ENCODE results near the gene FBXW11. TPM values are rescaled to one million over a fixed set of nuclear protein-coding genes. Genes with fewer than 3 reads are reported as not detected.
A peak's percentile ranks its signal among the peaks of the same experiment; 100 is the strongest.

Gene FBXW11
- total and polyA plus RNA-seq, 2 of the 13 experiments (the other 11 are each of a cell fraction or from before 2014, with no cell fraction given) = 31.7 to 53.6 TPM

DNA sequence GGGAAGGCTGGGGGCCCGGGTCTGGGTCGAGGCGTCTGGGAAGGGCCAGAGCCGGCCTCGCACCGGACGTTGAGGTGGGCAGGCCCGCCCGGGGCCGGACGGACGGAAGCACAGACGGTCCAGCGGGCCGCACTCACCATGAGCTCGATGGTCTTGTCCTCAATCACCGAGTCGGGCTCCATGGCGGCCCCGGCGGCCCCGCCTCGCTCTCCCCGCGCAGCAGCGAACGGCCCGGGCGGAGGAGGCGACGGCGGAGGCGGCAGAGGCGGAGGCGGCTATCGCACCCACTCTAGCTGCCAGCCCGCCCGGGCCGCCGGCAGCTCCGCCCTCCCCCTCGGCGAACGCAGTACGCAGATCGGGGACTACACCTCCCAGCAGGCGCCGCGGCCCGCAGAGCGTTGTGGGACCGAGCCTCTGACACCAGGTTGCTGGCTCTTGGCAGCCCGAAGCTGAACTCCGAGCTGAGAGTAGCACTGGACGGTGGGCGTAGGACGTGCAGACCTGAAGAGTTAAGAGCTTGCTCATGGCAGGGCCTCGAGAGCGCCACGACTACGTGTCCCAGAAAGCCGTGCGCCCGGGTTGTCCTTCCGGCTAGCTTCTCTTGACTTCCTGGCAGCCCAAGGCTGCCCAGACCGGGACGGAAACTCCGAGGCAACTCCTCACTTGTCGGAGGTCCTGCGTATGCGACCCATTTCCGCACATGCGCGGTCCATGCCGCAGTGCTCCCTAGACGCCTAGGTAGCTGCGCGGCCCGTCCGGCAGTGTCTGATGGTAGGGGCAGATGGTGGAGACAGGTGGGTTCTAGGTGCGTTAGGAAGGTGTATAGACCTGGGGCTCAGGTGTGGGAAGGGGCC is at the start of gene FBXW11 (continued):
- TF ChIP-seq CHD4 (IDR thresholded peaks at IDR 0.05; ENCODE audit: borderline replicate concordance, low read length) (no peak), FOXA3 (CRISPR knock-in tag; IDR thresholded peaks at IDR 0.05) (peak; percentile 37; the same call in 1 of the 2 replicates), IRF2 (CRISPR knock-in tag; IDR thresholded peaks at IDR 0.05) (peak; percentile 93), ATM (IDR thresholded peaks at IDR 0.05; ENCODE audit: borderline replicate concordance) (no peak), GLI4 (CRISPR knock-in tag; IDR thresholded peaks at IDR 0.05; ENCODE audit: borderline replicate concordance) (no peak), NAIF1 (CRISPR knock-in tag; IDR thresholded peaks at IDR 0.05; ENCODE audit: borderline replicate concordance) (peak; percentile 99), SMAD3 (CRISPR knock-in tag; IDR thresholded peaks at IDR 0.05) (peak; percentile 80; the same call in 1 of the 2 replicates), HOXD1 (CRISPR knock-in tag; IDR thresholded peaks at IDR 0.05) (no peak), MTF2 (CRISPR knock-in tag; IDR thresholded peaks at IDR 0.05; ENCODE audit: borderline replicate concordance) (no peak), GABPA (IDR thresholded peaks at IDR 0.05; ENCODE audit: low read depth, low read length) (peak; percentile 91), GABPA (CRISPR knock-in tag; IDR thresholded peaks at IDR 0.05; ENCODE audit: low read depth) (peak; percentile 96), TEAD2 (CRISPR knock-in tag; IDR thresholded peaks at IDR 0.05) (no peak), ZNF260 (CRISPR knock-in tag; IDR thresholded peaks at IDR 0.05; ENCODE audit: borderline replicate concordance, low read depth) (no peak), TBP (CRISPR knock-in tag; IDR thresholded peaks at IDR 0.05) (no peak), MAFK (conservative IDR thresholded peaks at IDR 0.05 in 1 of 2, IDR thresholded peaks at IDR 0.05 in 1 of 2; ENCODE audit: low read length in 2 of 2) (no peak), ZNF737 (CRISPR knock-in tag; IDR thresholded peaks at IDR 0.05; ENCODE audit: borderline replicate concordance) (no peak), SCMH1 (CRISPR knock-in tag; IDR thresholded peaks at IDR 0.05; ENCODE audit: borderline replicate concordance) (no peak), SSRP1 (CRISPR knock-in tag; IDR thresholded peaks at IDR 0.05) (no peak), MIER2 (CRISPR knock-in tag; IDR thresholded peaks at IDR 0.05) (no peak), ZNF564 (CRISPR knock-in tag; IDR thresholded peaks at IDR 0.05) (no peak)
- TF ChIP-seq, protein P1, sequence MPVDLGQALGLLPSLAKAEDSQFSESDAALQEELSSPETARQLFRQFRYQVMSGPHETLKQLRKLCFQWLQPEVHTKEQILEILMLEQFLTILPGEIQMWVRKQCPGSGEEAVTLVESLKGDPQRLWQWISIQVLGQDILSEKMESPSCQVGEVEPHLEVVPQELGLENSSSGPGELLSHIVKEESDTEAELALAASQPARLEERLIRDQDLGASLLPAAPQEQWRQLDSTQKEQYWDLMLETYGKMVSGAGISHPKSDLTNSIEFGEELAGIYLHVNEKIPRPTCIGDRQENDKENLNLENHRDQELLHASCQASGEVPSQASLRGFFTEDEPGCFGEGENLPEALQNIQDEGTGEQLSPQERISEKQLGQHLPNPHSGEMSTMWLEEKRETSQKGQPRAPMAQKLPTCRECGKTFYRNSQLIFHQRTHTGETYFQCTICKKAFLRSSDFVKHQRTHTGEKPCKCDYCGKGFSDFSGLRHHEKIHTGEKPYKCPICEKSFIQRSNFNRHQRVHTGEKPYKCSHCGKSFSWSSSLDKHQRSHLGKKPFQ (CRISPR knock-in tag; IDR thresholded peaks at IDR 0.05; ENCODE audit: insufficient replicate concordance) = no peak
- TF ChIP-seq, protein P2, sequence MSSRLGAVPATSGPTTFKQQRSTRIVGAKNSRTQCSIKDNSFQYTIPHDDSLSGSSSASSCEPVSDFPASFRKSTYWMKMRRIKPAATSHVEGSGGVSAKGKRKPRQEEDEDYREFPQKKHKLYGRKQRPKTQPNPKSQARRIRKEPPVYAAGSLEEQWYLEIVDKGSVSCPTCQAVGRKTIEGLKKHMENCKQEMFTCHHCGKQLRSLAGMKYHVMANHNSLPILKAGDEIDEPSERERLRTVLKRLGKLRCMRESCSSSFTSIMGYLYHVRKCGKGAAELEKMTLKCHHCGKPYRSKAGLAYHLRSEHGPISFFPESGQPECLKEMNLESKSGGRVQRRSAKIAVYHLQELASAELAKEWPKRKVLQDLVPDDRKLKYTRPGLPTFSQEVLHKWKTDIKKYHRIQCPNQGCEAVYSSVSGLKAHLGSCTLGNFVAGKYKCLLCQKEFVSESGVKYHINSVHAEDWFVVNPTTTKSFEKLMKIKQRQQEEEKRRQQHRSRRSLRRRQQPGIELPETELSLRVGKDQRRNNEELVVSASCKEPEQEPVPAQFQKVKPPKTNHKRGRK (CRISPR knock-in tag; IDR thresholded peaks at IDR 0.05) = no peak
- TF ChIP-seq, protein P3, sequence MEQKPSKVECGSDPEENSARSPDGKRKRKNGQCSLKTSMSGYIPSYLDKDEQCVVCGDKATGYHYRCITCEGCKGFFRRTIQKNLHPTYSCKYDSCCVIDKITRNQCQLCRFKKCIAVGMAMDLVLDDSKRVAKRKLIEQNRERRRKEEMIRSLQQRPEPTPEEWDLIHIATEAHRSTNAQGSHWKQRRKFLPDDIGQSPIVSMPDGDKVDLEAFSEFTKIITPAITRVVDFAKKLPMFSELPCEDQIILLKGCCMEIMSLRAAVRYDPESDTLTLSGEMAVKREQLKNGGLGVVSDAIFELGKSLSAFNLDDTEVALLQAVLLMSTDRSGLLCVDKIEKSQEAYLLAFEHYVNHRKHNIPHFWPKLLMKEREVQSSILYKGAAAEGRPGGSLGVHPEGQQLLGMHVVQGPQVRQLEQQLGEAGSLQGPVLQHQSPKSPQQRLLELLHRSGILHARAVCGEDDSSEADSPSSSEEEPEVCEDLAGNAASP (CRISPR knock-in tag; IDR thresholded peaks at IDR 0.05; ENCODE audit: borderline replicate concordance) = no peak
- TF ChIP-seq, protein P4, sequence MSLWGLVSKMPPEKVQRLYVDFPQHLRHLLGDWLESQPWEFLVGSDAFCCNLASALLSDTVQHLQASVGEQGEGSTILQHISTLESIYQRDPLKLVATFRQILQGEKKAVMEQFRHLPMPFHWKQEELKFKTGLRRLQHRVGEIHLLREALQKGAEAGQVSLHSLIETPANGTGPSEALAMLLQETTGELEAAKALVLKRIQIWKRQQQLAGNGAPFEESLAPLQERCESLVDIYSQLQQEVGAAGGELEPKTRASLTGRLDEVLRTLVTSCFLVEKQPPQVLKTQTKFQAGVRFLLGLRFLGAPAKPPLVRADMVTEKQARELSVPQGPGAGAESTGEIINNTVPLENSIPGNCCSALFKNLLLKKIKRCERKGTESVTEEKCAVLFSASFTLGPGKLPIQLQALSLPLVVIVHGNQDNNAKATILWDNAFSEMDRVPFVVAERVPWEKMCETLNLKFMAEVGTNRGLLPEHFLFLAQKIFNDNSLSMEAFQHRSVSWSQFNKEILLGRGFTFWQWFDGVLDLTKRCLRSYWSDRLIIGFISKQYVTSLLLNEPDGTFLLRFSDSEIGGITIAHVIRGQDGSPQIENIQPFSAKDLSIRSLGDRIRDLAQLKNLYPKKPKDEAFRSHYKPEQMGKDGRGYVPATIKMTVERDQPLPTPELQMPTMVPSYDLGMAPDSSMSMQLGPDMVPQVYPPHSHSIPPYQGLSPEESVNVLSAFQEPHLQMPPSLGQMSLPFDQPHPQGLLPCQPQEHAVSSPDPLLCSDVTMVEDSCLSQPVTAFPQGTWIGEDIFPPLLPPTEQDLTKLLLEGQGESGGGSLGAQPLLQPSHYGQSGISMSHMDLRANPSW (CRISPR knock-in tag; IDR thresholded peaks at IDR 0.05; ENCODE audit: borderline replicate concordance) = no peak; the same call in 1 of the 2 replicates

Measured in HepG2 (cell line).